Kasumi-1 (cell line): ENCODE measurements around the gene ARHGAP35.

Experiments
- DNase-seq, 2 experiments: peaks; one replicate each; lab custom pipeline; 2025; lab: John Stamatoyannopoulos, UW

The ARHGAP35 gene

GRCh38 chr19:46902402-46902766 lies 41.6 kb downstream of the ARHGAP35 start:
- DNase-seq = no peak

- DNase-seq = no peak
These were observed 42.7 kb downstream of the ARHGAP35 start for GRCh38 chr19:46903458-46903857.

GRCh38 chr19:46904114-46905060 lies 43.6 kb downstream of the ARHGAP35 start:
- no peak for DNase-seq

GRCh38 chr19:46906221-46906620 lies 45.4 kb downstream of the ARHGAP35 start:
- no peak for DNase-seq

GRCh38 chr19:46907880-46908279 lies 47.1 kb downstream of the ARHGAP35 start:
- DNase-seq = no peak

- no peak for DNase-seq
These were observed 48.6 kb downstream of the ARHGAP35 start for GRCh38 chr19:46909356-46909755.
